ENCODE data around the gene MGME1.

DNA sequence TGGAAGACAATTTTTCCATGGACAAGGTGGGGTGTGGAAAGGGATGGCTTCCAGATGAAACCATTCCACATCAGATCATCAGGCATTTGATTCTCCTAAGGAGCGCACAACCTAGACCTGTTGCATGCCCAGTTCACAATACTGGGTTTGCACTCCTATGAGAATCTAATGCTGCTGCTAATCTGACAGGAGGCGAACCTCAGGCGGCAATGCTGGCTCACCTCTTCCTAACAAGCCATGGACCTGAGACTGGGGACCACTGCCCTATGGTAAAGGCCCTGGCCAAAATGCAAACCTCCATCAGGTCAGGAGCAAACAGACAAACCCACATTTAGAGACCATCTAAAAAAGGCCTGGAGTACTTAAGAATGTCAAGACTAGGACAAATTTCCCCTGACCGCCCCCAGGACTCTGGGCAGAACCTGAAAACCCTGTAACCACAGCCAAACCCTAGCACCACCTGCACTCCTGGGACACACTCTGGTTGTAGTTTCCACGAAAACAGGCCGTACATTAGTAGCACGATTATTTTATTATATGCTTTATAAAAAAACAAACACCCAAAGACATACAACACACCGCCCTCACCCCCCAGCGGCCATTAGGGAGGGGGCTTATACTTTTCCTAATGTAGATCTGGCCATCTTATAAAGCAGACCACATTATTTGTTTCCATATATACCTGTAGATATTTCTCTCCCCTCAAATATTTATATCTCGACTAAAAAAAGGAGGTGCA, 27.6 kb upstream of the MGME1 start:
- TF ChIP-seq, protein P1, sequence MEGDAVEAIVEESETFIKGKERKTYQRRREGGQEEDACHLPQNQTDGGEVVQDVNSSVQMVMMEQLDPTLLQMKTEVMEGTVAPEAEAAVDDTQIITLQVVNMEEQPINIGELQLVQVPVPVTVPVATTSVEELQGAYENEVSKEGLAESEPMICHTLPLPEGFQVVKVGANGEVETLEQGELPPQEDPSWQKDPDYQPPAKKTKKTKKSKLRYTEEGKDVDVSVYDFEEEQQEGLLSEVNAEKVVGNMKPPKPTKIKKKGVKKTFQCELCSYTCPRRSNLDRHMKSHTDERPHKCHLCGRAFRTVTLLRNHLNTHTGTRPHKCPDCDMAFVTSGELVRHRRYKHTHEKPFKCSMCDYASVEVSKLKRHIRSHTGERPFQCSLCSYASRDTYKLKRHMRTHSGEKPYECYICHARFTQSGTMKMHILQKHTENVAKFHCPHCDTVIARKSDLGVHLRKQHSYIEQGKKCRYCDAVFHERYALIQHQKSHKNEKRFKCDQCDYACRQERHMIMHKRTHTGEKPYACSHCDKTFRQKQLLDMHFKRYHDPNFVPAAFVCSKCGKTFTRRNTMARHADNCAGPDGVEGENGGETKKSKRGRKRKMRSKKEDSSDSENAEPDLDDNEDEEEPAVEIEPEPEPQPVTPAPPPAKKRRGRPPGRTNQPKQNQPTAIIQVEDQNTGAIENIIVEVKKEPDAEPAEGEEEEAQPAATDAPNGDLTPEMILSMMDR (conservative IDR thresholded peaks at IDR 0.05): no peak
- TF ChIP-seq EZH2 (IDR thresholded peaks at IDR 0.05; ENCODE audit: low read depth): no peak
